Activated CD8-positive, alpha-beta T cell treated with anti-CD3 and anti-CD28 coated beads for 36 hours (primary cell): ENCODE measurements around the gene SYCN. TPM values are rescaled to one million over a fixed set of nuclear protein-coding genes. Genes with fewer than 3 reads are reported as not detected.

Experiments
- ATAC-seq: fragments of 200-7000 bp; cut with Tn5 transposase; one replicate; pipeline ENCODE4 v1.10.0; 2021; ENCODE audit warnings: mild to moderate bottlenecking, moderate library complexity
- CTCF ChIA-PET: fragments of 350-600 bp; sonication (Branson Sonifier 250); formaldehyde crosslinking; loops from one replicate; lab custom pipeline; 2021; ENCODE audit warnings: antibody characterized with exemption; lab: Charles Lee
- POLR2A ChIA-PET: fragments of 350-600 bp; sonication (Branson Sonifier 250); formaldehyde crosslinking; loops from one replicate; lab custom pipeline; 2021; ENCODE audit warnings: antibody characterized with exemption; lab: Charles Lee
- DNase-seq: peaks from one replicate; pipeline ENCODE4 v3.0.0-alpha.2; 2020
- H3K27ac Mint-ChIP-seq: one replicate; pipeline ENCODE4 v1.8.0; 2021; ENCODE audit warnings: mild to moderate bottlenecking, mixed read lengths
- H3K27me3 Mint-ChIP-seq: one replicate; pipeline ENCODE4 v1.8.0; 2021; ENCODE audit warnings: mixed read lengths
- H3K36me3 Mint-ChIP-seq: one replicate; pipeline ENCODE4 v1.8.0; 2021; ENCODE audit warnings: low read depth, mixed read lengths
- H3K4me1 Mint-ChIP-seq: one replicate; pipeline ENCODE4 v1.8.0; 2021; ENCODE audit warnings: low read depth, mixed read lengths
- H3K4me3 Mint-ChIP-seq: one replicate; pipeline ENCODE4 v1.8.0; 2021; ENCODE audit warnings: mild to moderate bottlenecking, moderate library complexity, mixed read lengths
- H3K9me3 Mint-ChIP-seq: one replicate; pipeline ENCODE4 v1.8.0; 2021; ENCODE audit warnings: mixed read lengths
- intact Hi-C: fragments of 100-400 bp; cut with micrococcal nuclease; formaldehyde crosslinking; loops from one replicate; pipeline ENCODE4 v1.10.0; 2022
- total RNA-seq, 2 experiments: library from RNA; stranded (reverse); gene quantifications; one replicate each; pipeline ENCODE4 v1.2.3, GENCODE V29; 2021
- TF ChIP-seq, protein P1 (sequence below): fragments of 200-600 bp; IDR thresholded peaks from one replicate; pipeline ENCODE4 v1.8.0; 2022; ENCODE audit warnings: antibody characterized with exemption, mild to moderate bottlenecking

The SYCN gene
- total RNA-seq, 2 experiments from 2014 or later = not detected

DNA sequence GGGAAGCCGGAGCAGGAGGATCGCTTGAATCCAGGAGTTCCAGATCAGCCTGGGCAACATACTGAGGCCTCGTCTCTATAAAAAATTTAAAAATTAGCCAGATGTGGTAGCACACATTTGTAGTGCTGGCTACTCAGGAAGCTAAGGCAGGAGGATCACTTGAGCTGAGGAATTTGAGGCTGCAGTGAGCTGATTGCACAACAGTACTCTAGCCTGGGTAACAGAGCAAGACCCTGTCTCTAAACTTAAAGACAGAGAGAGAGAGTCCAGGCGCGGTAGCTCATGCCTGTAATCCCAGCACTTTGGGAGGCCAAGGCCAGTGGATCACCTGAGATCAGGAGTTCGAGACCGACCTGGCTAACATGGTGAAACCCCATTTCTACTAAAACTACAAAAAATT is 36.4 kb upstream of the SYCN start:
- POLR2A ChIA-PET = no interaction called here
- Mint-ChIP-seq H3K36me3 (no peaks in the 10 kb centered on the region), H3K4me3 (no peak overlapping the region), H3K9me3 (no peaks in the 10 kb centered on the region), H3K4me1 (peaks cover 29% of the 10 kb centered on the region), H3K27me3 (no peaks in the 10 kb centered on the region), H3K27ac (no peak overlapping the region)
- ATAC-seq = no peak
- intact Hi-C loops = no loop called here
- TF ChIP-seq, protein P1, sequence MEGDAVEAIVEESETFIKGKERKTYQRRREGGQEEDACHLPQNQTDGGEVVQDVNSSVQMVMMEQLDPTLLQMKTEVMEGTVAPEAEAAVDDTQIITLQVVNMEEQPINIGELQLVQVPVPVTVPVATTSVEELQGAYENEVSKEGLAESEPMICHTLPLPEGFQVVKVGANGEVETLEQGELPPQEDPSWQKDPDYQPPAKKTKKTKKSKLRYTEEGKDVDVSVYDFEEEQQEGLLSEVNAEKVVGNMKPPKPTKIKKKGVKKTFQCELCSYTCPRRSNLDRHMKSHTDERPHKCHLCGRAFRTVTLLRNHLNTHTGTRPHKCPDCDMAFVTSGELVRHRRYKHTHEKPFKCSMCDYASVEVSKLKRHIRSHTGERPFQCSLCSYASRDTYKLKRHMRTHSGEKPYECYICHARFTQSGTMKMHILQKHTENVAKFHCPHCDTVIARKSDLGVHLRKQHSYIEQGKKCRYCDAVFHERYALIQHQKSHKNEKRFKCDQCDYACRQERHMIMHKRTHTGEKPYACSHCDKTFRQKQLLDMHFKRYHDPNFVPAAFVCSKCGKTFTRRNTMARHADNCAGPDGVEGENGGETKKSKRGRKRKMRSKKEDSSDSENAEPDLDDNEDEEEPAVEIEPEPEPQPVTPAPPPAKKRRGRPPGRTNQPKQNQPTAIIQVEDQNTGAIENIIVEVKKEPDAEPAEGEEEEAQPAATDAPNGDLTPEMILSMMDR = no peak
- no peak for DNase-seq
- CTCF ChIA-PET = no interaction called here

DNA sequence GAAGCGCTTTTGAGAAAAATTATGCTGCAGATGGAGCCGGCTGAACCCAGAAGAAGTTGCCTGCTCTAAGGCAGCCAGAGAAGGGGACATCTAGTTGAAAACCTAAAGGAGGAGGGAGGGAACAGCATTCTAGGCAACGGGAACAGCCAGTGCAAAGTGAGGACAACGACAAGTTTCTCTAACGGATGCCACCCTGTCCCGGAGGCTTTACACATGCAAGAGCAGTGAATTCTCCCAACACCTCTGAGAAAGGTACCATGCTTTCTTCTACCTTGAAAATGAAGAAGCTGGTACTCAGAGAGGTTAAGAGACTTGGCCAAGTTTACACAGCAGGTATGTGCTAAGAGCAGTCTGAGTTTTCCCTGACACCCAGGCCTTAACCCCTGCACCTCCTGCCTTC is 34.9 kb upstream of the SYCN start:
- CTCF ChIA-PET = interaction anchor here (1.0 kb wide), 1 partner anchor 89 kb away, joined by 3 read pairs; no protein-coding TSS in a partner anchor
- POLR2A ChIA-PET = interaction anchor here (0.9 to 2.1 kb wide), 2 partner anchors 22 to 97 kb away, joined by 3 to 5 read pairs; partner anchors contain the start of gene GMFG
- intact Hi-C loops = no loop called here

DNA sequence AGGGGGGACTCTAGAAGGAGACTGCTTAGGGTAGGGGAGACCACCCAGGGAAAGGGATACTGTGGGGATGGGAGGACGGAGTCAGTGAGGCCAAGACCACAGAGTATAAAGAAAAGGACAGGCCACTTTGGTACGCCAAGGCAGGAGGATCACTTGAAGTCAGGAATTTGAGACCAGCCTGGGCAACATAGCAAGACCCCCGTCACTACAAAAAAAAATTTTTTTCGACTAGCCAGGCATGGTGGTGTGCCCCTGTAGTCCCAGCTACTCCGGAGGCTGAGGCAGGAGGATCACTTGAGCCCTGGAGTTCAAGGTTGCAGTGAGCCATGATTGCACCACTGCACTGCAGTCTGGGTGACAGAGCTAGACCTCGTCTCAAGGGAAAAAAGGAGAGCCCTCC is 34.1 kb upstream of the SYCN start:
- H3K36me3 Mint-ChIP-seq = no peaks in the 10 kb centered on the region
- POLR2A ChIA-PET = interaction anchor here (0.7 to 2.1 kb wide), 6 partner anchors 9 to 469 kb away, joined by 3 to 5 read pairs (median 3); partner anchors contain the start of genes GMFG and RPS16
- peaks cover 29% of the 10 kb centered on the region for H3K4me1 Mint-ChIP-seq
- TF ChIP-seq, protein P1 = no peak
- H3K9me3 Mint-ChIP-seq = no peaks in the 10 kb centered on the region
- H3K27me3 Mint-ChIP-seq = no peaks in the 10 kb centered on the region
- CTCF ChIA-PET = interaction anchor here (1.0 kb wide), 1 partner anchor 89 kb away, joined by 3 read pairs; no protein-coding TSS in a partner anchor
- DNase-seq = no peak
- no peak for ATAC-seq
- H3K4me3 Mint-ChIP-seq = peak overlapping the region; percentile 68
- peak overlapping the region; percentile 85 for H3K27ac Mint-ChIP-seq
- intact Hi-C loops = no loop called here

More for the DNA sequence above, 34.9 kb upstream of the SYCN start:
- Mint-ChIP-seq H3K27ac (no peak overlapping the region), H3K36me3 (no peaks in the 10 kb centered on the region), H3K4me1 (peaks cover 29% of the 10 kb centered on the region), H3K4me3 (no peak overlapping the region), H3K27me3 (no peaks in the 10 kb centered on the region), H3K9me3 (no peaks in the 10 kb centered on the region)
- ATAC-seq = no peak
- TF ChIP-seq, protein P1 = no peak
- no peak for DNase-seq

DNA sequence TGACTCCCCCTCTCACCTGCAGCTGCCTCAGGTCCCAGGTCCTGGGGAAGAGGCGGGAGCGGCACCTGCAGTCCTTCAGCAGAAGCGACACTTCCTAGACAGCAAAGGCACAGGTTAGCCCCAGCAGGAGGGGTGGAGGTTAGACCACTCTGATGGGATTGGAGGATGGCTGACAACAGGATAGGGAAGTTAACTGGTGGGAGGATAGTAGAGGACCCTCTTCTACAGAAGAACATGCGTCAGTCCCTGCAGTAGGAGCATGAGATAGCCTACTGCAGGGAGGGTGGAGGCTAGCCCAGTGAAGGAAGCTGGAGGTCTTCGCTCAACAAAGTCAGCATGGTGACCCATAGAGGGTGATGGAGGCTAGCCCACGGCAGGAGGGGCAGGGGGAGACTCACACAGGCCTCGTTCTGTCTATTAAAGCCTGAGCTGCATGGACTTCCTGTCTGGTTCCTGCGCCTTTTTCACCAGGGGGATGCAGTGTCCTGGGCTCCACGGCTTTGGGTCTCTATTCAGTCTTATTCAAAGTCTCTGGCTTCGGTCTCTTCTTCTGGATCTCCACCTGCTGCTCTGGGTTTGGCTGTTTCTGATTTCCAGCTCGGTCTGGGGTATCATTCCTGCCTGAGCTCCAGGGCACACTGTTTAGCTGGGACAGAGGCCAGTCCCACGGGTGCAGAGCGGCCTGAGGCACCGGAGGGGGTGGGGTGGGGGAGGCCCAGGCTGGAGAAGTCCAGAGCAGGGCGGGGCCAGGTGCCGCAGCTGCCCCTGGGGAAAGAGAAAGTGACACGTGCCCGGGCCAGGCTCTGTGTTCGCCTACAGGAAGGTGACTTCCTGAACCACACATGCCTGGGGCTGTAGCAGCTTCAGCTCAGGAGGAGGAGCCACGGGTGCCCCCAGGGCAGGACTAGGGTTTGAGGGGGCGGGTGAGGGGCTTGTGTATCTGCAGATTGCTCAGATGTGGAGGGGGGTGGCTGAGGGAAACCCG is 33.4 kb upstream of the SYCN start:
- no peaks in the 10 kb centered on the region for H3K27me3 Mint-ChIP-seq
- peak overlapping the region; percentile 85 for H3K27ac Mint-ChIP-seq
- no peaks in the 10 kb centered on the region for H3K9me3 Mint-ChIP-seq
- DNase-seq = peak; percentile 65
- ChIA-PET CTCF (no interaction called here), POLR2A (interaction anchor here (0.7 to 2.1 kb wide), 5 partner anchors 10 to 470 kb away, joined by 3 to 5 read pairs (median 3); partner anchors contain the start of genes GMFG and RPS16)
- H3K4me1 Mint-ChIP-seq = peaks cover 29% of the 10 kb centered on the region
- TF ChIP-seq, protein P1 = no peak
- H3K36me3 Mint-ChIP-seq = no peaks in the 10 kb centered on the region
- ATAC-seq = peak; percentile 69
- intact Hi-C loops = no loop called here
- peak overlapping the region; percentile 68 for H3K4me3 Mint-ChIP-seq
